Nephron progenitor cell (in vitro differentiated cells): ENCODE results near the gene CD63.

Experiments used
- DNase-seq: peaks from one replicate; pipeline ENCODE4 v3.0.0; 2021
- H3K27ac Mint-ChIP-seq: 2 replicates; pipeline ENCODE4 v1.8.0; 2021; ENCODE audit warnings: mild to moderate bottlenecking, moderate library complexity, mixed read lengths
- H3K27me3 Mint-ChIP-seq: 2 replicates; pipeline ENCODE4 v1.8.0; 2021; ENCODE audit warnings: mild to moderate bottlenecking, low read depth, mixed read lengths; ENCODE audit not compliant: poor library complexity
- H3K36me3 Mint-ChIP-seq: 2 replicates; pipeline ENCODE4 v1.8.0; 2021; ENCODE audit warnings: low read depth, mixed read lengths
- H3K4me1 Mint-ChIP-seq: 2 replicates; pipeline ENCODE4 v1.8.0; 2021; ENCODE audit warnings: mixed read lengths
- H3K4me3 Mint-ChIP-seq: 2 replicates; pipeline ENCODE4 v1.8.0; 2021; ENCODE audit warnings: mild to moderate bottlenecking, moderate library complexity, mixed read lengths
- H3K9me3 Mint-ChIP-seq: 2 replicates; pipeline ENCODE4 v1.8.0; 2021; ENCODE audit warnings: mild to moderate bottlenecking, moderate library complexity, mixed read lengths
- TF ChIP-seq, protein P1 (sequence below): fragments of 200-600 bp; sonication (generic); IDR thresholded peaks from 2 replicates; pipeline ENCODE4 v1.5.0; 2021; ENCODE audit warnings: antibody characterized with exemption

Gene CD63

DNA sequence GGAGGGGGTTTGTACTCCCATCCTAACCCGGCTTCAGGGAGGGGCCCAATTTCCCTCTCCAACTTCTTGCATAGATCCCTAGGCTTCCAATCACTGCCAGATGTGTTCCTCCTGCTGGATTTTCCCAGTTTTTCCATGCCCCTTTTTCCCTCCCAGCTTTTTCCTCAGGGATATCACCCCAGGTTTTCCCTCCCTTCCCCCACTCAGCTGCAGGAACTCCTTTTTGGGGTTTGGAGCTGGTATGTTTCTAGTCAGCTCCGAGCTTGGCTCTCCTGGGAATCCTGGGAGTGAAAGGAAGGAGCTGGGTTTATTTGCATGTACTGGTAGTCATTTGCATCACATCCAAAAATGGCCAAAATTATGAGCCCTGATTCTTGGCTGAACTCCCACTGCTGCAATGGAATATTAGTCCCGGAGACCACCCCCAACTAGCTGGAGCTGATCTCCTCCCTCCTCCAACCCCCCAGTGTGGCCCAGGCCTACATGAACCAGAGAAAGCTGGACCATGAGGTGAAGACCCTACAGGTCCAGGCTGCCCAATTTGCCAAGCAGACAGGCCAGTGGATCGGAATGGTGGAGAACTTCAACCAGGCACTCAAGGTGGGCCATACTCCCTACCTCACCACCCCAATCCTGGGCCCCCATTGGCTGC is 10.1 kb downstream of the CD63 start:
- TF ChIP-seq, protein P1, sequence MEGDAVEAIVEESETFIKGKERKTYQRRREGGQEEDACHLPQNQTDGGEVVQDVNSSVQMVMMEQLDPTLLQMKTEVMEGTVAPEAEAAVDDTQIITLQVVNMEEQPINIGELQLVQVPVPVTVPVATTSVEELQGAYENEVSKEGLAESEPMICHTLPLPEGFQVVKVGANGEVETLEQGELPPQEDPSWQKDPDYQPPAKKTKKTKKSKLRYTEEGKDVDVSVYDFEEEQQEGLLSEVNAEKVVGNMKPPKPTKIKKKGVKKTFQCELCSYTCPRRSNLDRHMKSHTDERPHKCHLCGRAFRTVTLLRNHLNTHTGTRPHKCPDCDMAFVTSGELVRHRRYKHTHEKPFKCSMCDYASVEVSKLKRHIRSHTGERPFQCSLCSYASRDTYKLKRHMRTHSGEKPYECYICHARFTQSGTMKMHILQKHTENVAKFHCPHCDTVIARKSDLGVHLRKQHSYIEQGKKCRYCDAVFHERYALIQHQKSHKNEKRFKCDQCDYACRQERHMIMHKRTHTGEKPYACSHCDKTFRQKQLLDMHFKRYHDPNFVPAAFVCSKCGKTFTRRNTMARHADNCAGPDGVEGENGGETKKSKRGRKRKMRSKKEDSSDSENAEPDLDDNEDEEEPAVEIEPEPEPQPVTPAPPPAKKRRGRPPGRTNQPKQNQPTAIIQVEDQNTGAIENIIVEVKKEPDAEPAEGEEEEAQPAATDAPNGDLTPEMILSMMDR, result no peak
- DNase-seq, result no peak
- H3K27ac Mint-ChIP-seq, result peak overlapping the region; percentile 92
- H3K4me1 Mint-ChIP-seq, result peaks cover 51% of the 10 kb centered on the region
- H3K4me3 Mint-ChIP-seq, result peak overlapping the region; percentile 88
- peaks cover 5% of the 10 kb centered on the region for H3K27me3 Mint-ChIP-seq
- H3K36me3 Mint-ChIP-seq, result peaks cover 8% of the 10 kb centered on the region
- H3K9me3 Mint-ChIP-seq, result no peaks in the 10 kb centered on the region

DNA sequence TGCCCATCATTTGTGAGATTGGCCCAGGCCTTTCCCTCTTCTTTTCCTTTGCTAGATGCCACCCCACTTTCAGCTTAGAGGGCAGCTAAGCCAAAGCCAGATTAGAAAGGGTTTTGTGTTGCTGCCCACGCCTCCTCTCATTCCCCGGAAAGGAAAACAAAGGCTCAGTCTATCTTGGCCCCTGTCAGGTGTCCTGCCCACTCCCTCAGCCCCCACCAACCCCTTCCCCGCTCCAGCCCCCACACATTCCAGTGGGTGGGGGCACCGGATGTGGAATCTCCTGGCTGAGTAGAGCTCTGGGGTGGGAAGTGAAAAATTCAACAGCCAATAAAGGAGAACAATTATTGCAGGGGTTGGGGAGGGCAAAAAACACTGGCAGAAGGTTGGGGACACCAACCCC is 10.8 kb downstream of the CD63 start:
- Mint-ChIP-seq H3K27ac (peak overlapping the region; percentile 92), H3K4me1 (peaks cover 44% of the 10 kb centered on the region), H3K36me3 (peaks cover under 1% of the 10 kb centered on the region), H3K27me3 (peaks cover 8% of the 10 kb centered on the region), H3K9me3 (no peaks in the 10 kb centered on the region), H3K4me3 (peak overlapping the region; percentile 88)
- DNase-seq, result peak; percentile 46
- TF ChIP-seq, protein P1, result no peak

DNA sequence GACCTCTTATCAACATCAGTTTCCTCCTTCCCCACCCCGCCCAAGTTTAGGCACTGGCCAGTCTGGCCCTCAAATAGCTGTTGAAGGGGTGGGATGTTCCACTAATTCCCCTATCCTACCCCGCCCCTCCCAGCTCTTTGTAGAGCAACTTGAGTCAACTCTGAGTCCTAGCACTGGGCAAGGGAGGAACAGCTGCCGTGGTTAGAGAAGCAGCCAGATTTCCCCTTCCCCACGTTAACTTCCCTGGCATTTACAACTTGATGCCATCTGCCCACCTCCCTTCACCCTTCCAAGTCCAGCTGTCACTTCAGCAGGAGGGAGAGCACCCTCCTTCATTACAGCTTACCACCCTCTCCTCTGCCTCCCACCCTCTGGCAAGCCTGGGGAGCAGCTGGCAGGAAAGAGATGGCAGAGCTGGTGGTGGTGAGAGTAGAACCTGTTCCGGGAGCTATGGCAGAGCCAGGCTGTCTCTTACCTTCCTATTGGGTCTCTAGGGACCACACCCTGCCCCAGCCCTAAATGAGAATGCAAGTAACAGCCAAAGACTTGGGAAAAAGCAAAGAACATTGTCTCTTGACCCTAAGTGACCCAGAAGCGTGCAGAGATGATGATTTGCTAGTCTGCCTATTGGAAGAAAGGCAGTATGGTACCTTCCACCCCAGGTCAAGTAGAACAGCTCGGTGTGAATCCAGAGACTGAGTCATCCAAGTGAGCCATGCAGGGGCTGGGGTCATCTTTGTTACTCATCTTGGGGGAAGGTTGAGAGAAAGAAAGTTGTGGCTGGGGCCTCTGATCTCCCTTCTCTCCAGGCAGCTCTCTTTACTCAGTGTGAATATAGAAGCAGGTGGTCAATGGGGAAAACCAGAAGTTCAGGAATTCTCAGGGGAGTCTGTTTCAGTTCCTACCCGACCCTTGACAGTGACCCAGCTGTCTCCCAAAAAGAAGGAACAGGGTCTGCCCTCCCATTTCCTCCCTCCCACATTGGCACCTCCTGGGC is 11.5 kb downstream of the CD63 start:
- TF ChIP-seq, protein P1, result no peak
- H3K9me3 Mint-ChIP-seq, result no peaks in the 10 kb centered on the region
- no peaks in the 10 kb centered on the region for H3K36me3 Mint-ChIP-seq
- peak overlapping the region; percentile 88 for H3K4me3 Mint-ChIP-seq
- peaks cover 13% of the 10 kb centered on the region for H3K27me3 Mint-ChIP-seq
- DNase-seq, result no peak
- H3K4me1 Mint-ChIP-seq, result peaks cover 43% of the 10 kb centered on the region
- H3K27ac Mint-ChIP-seq, result peak overlapping the region; percentile 92

DNA sequence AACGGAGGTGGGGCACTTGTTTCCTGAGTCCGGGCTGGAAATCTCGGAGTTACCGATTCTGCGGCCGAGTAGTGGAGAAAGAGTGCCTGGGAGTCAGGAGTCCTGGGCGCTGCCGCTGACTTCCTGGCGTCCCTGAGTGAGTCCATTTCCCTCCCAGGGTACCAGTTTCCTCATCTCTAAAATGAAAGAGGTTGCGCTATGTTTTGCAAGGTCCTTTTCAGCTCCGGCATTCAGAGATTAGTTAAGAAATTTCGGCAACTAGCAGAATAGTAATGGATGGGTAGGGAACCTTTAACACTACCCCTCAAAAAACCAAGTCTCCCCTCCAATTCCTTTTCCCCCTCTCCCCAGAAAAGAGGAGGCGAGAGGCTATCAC is 12.2 kb downstream of the CD63 start:
- no peak for DNase-seq
- Mint-ChIP-seq H3K27ac (no peak overlapping the region), H3K4me1 (peaks cover 43% of the 10 kb centered on the region), H3K4me3 (peak overlapping the region; percentile 88), H3K9me3 (no peaks in the 10 kb centered on the region), H3K27me3 (peaks cover 21% of the 10 kb centered on the region), H3K36me3 (no peaks in the 10 kb centered on the region)
- TF ChIP-seq, protein P1, result no peak

DNA sequence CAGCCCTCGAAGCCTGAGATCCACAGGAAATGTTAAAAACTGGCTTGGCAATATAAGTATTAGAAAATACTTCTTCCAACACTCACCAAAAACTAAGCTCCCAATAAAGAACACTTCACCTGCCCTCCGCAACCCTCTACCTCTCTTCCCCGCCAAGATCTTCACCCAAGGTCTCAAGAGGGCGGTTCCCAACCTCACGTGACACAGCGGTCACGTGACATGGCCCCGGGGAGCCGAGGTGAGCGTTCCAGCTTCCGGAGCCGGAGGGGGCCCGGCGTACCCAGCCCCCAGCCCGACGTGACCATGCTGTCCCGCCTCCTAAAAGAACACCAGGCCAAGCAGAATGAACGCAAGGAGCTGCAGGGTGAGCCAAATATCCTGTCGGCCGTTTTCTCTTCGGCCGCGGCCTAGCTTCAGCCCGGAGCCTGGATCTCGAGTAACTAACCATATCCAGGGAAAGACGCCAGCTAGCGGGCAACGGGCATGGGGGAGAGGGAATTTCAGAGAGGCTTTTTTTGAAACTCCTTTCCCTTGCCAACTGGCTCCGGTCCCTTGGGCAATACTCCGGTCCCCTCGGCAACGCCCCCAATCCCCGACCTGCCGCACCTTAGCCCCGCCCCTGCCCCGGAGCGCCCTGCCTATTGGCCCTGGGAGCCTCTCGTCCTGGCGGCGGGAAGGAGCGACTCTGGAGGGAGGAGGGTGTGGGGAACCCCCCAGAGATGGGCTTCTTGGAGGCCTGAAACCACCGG is 12.8 kb downstream of the CD63 start, which contains the start of gene BLOC1S1:
BLOC1S1 (plus strand) TSS at position 214 of the 749 bp plus-strand sequence; CDS start at position 220, 6 bp downstream.
- H3K36me3 Mint-ChIP-seq, result no peaks in the 10 kb centered on the region
- peak; percentile 94 for DNase-seq
- H3K4me3 Mint-ChIP-seq, result peak within 1 kb of the TSS; percentile 88
- peaks cover 43% of the 10 kb centered on the region for H3K4me1 Mint-ChIP-seq
- H3K9me3 Mint-ChIP-seq, result no peaks in the 10 kb centered on the region
- peak within 1 kb of the TSS; percentile 95 for H3K27ac Mint-ChIP-seq
- H3K27me3 Mint-ChIP-seq, result peaks cover 26% of the 10 kb centered on the region
- TF ChIP-seq, protein P1, result no peak
